H1 (cell line): Measurements from ENCODE around the gene CA7. TPM values are rescaled to one million over a fixed set of nuclear protein-coding genes. Genes with fewer than 3 reads are reported as not detected.

ENCODE experiments used
- CHD1 ChIP-seq: IDR thresholded peaks from 2 replicates; pipeline ENCODE4 v1.6.1; 2012; ENCODE audit warnings: low read depth, low read length, improper control_type of control experiment
- NANOG ChIP-seq: IDR thresholded peaks from 2 replicates; pipeline ENCODE4 v1.6.1; 2011; ENCODE audit warnings: low read length, low read depth, mild to moderate bottlenecking, inconsistent platforms; ENCODE audit not compliant: insufficient read depth, poor library complexity, severe bottlenecking
- SP1 ChIP-seq: IDR thresholded peaks from 2 replicates; pipeline ENCODE4 v1.6.1; 2011; ENCODE audit warnings: low read depth, low read length
- polyA plus RNA-seq, 7 experiments: library from polyadenylated mRNA; depleted of rRNA in 3 of 7; stranded (reverse) in 5 of 7; unstranded in 2 of 7; fragments of >200 nt in 5 of 7; fragments of 200-250 nt in 2 of 7; gene quantifications; 1 replicate in 5 of 7; 2 replicates in 1 of 7; 4 replicates in 1 of 7; pipeline versions ENCODE4 v1.2.1 to v1.2.3, GENCODE V29; 2011 to 2013; ENCODE audit warnings: missing spikeins in 2 of 7, mixed read lengths in 2 of 7
- total RNA-seq: library from RNA; stranded (reverse); fragmentation: NEBNext Ultra II Directional; extraction: Animal tissue kit (Norgen Biotek cat#: 25700); gene quantifications from 2 replicates; pipeline ENCODE4 v1.2.1, GENCODE V29; 2021

Gene CA7
- total and polyA plus RNA-seq, 2 of the 8 experiments (the other 6 are each of a cell fraction or from before 2014, with no cell fraction given): 1.7 to 2.7 TPM

GRCh38 chr16:66824006-66824405 is 20.2 kb upstream of the CA7 start (continued):
- TF ChIP-seq NANOG (no peak), SP1 (no peak), CHD1 (no peak)
